GM12878 (cell line): Measurements from ENCODE around the gene CBX2. TPM values are rescaled to one million over a fixed set of nuclear protein-coding genes. Genes with fewer than 3 reads are reported as not detected.
A peak's percentile ranks its signal among the peaks of the same experiment; 100 is the strongest.

Source experiments
- ATAC-seq: fragments of 200-7000 bp; cut with Tn5 transposase; 3 replicates; pipeline ENCODE4 v1.9.1; 2020; ENCODE audit warnings: mild to moderate bottlenecking, moderate library complexity
- BruUV-seq: library from RNA; stranded (reverse); fragments of 400-500 nt; replicated peaks from 2 replicates; lab custom pipeline; 2021; lab: Mats Ljungman, UMichigan
- CTCF ChIA-PET: fragments of 300-600 bp; sonication (Branson Sonifier 250); formaldehyde crosslinking; extraction: SDS; loops from one replicate; lab custom pipeline; 2021; ENCODE audit warnings: inconsistent platforms; lab: Yijun Ruan, JAX
- POLR2A ChIA-PET: fragments of 350-600 bp; formaldehyde crosslinking; extraction: SDS; loops from one replicate; lab custom pipeline; 2021; ENCODE audit warnings: inconsistent platforms; lab: Charles Lee
- RAD21 ChIA-PET: fragments of 300-600 bp; sonication (Branson Sonifier 250); formaldehyde crosslinking; loops from one replicate; lab custom pipeline; 2023; ENCODE audit warnings: antibody characterized with exemption; ENCODE audit not compliant: unreplicated experiment; lab: Charles Lee
- SMC1A ChIA-PET: fragments of 300-600 bp; sonication (Branson Sonifier 250); formaldehyde crosslinking; loops from one replicate; lab custom pipeline; 2023; ENCODE audit not compliant: unreplicated experiment, uncharacterized antibody; lab: Charles Lee
- DNase-seq: peaks from one replicate; pipeline ENCODE4 v3.0.0-alpha.2; 2011; ENCODE audit warnings: low read depth, low spot score
- FAIRE-seq: peaks from 3 replicates; lab custom pipeline; 2011; peaks lifted over from hg19 to GRCh38; lab: Jason Lieb, UNC
- H2AFZ ChIP-seq: 2 replicates; pipeline ENCODE4 v1.6.0; 2011; ENCODE audit warnings: low read depth, low read length, control low read depth; ENCODE audit not compliant: control insufficient read depth
- H3K27ac ChIP-seq: 2 replicates; pipeline ENCODE4 v1.5.1; 2011; ENCODE audit warnings: control low read depth; ENCODE audit not compliant: control insufficient read depth, insufficient read depth
- H3K27me3 ChIP-seq, 2 experiments: replicated peaks in 1 of 2; 2 replicates each; pipeline versions ENCODE4 v1.6.0 to v1.6.1; 2011; ENCODE audit warnings: low read length in 1 of 2; ENCODE audit not compliant: control insufficient read depth in 2 of 2, insufficient read depth in 2 of 2
- H3K36me3 ChIP-seq, 2 experiments: 2 replicates each; pipeline ENCODE4 v1.5.1; 2011; ENCODE audit warnings: low read length in 1 of 2; ENCODE audit not compliant: control insufficient read depth in 2 of 2, insufficient read depth in 2 of 2
- H3K4me1 ChIP-seq: 2 replicates; pipeline ENCODE4 v1.6.1; 2011; ENCODE audit warnings: mild to moderate bottlenecking, low read length, moderate library complexity, mixed read lengths; ENCODE audit not compliant: control insufficient read depth, insufficient read depth
- H3K4me2 ChIP-seq: 2 replicates; pipeline ENCODE4 v1.6.0; 2011; ENCODE audit warnings: control low read depth; ENCODE audit not compliant: control insufficient read depth, insufficient read depth
- H3K4me3 ChIP-seq: fragments of 200-600 bp; sonication (generic); 2 replicates; pipeline ENCODE4 v1.5.1; 2016
- H3K79me2 ChIP-seq: 2 replicates; pipeline ENCODE4 v1.6.0; 2011; ENCODE audit warnings: low read length; ENCODE audit not compliant: control insufficient read depth, insufficient read depth
- H3K9ac ChIP-seq: 2 replicates; pipeline ENCODE4 v1.8.0; 2011; ENCODE audit warnings: low read length, control low read depth, mixed read lengths; ENCODE audit not compliant: control insufficient read depth, insufficient read depth
- H3K9me3 ChIP-seq: replicated peaks from 3 replicates; pipeline ENCODE4 v1.5.1; 2011; ENCODE audit warnings: mild to moderate bottlenecking, low read length; ENCODE audit not compliant: control insufficient read depth, insufficient read depth
- H4K20me1 ChIP-seq: 2 replicates; pipeline ENCODE4 v1.6.0; 2011; ENCODE audit not compliant: control insufficient read depth, insufficient read depth
- EZH2 ChIP-seq: IDR thresholded peaks from 2 replicates; pipeline ENCODE4 v1.6.1; 2012; ENCODE audit warnings: low read depth, mild to moderate bottlenecking, control low read depth, inconsistent platforms, low read length, borderline replicate concordance; ENCODE audit not compliant: control insufficient read depth
- FOXK2 ChIP-seq: fragments of 450-650 bp; IDR thresholded peaks from 2 replicates; pipeline ENCODE4 v1.6.1; 2017; ENCODE audit warnings: mild to moderate bottlenecking, moderate library complexity
- KDM1A ChIP-seq: fragments of 200-600 bp; sonication (generic); IDR thresholded peaks from 2 replicates; pipeline ENCODE4 v1.6.1; 2016; ENCODE audit warnings: borderline replicate concordance
- MTA3 ChIP-seq: IDR thresholded peaks from 2 replicates; pipeline ENCODE4 v1.6.1; 2012; ENCODE audit warnings: low read length, inconsistent platforms, borderline replicate concordance
- PAX8 ChIP-seq: fragments of 450-650 bp; IDR thresholded peaks from 2 replicates; pipeline ENCODE4 v1.6.1; 2017; ENCODE audit warnings: mild to moderate bottlenecking, moderate library complexity
- SRF ChIP-seq, 2 experiments: IDR thresholded peaks; 2 replicates each; pipeline ENCODE4 v1.6.1; 2011; ENCODE audit warnings: low read depth in 2 of 2, low read length in 2 of 2, mild to moderate bottlenecking in 1 of 2, moderate library complexity in 1 of 2
- ZNF274 ChIP-seq: IDR thresholded peaks from one replicate; pipeline ENCODE4 v1.8.0; 2011; ENCODE audit not compliant: insufficient read length, insufficient read depth
- WGBS: methylation state at CpG from one replicate; pipeline ENCODE4 v1.1.6; 2016; ENCODE audit warnings: low lambda C conversion rate; ENCODE audit not compliant: insufficient replicate concordance, insufficient coverage; ENCODE audit errors: missing lambda C conversion rate; 5-methylcytosine and 5-hydroxymethylcytosine counted together
- in situ Hi-C: fragments of 300-500 bp; cut with MboI; formaldehyde crosslinking; loops from 9 replicates; pipeline ENCODE4 v1.14.3; 2018; ENCODE audit warnings: mixed read lengths
- intact Hi-C: fragments of 100-400 bp; cut with micrococcal nuclease; formaldehyde crosslinking; loops from one replicate; pipeline ENCODE4 v1.14.2; 2022; ENCODE audit not compliant: unreplicated experiment
- polyA plus RNA-seq, 11 experiments: library from polyadenylated mRNA; depleted of rRNA in 4 of 11; unstranded in 6 of 11; stranded (reverse) in 5 of 11; fragments of >200 nt; fragmentation: Nextera tagmentation in 4 of 11; fragmentation: Illumina TruSeq in 1 of 11; extraction: Ambion mirVana in 4 of 11; extraction: Trizol in 1 of 11; gene quantifications; 1 replicate in 1 of 11; 2 replicates in 10 of 11; pipeline versions ENCODE4 v1.2.1 to v1.2.3, GENCODE V29; 2011 to 2016; ENCODE audit warnings: inconsistent platforms in 2 of 11, missing spikeins in 2 of 11, low read depth in 1 of 11
- total RNA-seq, 4 experiments: library from RNA; depleted of rRNA in 3 of 4; stranded (reverse); fragments of >200 nt in 3 of 4; fragmentation: Illumina TruSeq in 1 of 4; extraction: Trizol in 1 of 4; gene quantifications; 2 replicates each; pipeline versions ENCODE4 v1.2.1 to v1.2.3, GENCODE V29; 2013 to 2021
- TF ChIP-seq, protein P1 (sequence below): fragments of 450-650 bp; IDR thresholded peaks from 2 replicates; pipeline ENCODE4 v1.6.1; 2017; ENCODE audit warnings: mild to moderate bottlenecking, moderate library complexity
- TF ChIP-seq, protein P2 (sequence below): IDR thresholded peaks from 2 replicates; pipeline ENCODE4 v1.6.1; 2012; ENCODE audit warnings: low read length, inconsistent platforms
- TF ChIP-seq, protein P3 (sequence below): IDR thresholded peaks from 2 replicates; pipeline ENCODE4 v1.6.1; 2011; ENCODE audit warnings: borderline replicate concordance, low read depth, mild to moderate bottlenecking, moderate library complexity, mixed read lengths, low read length; ENCODE audit not compliant: insufficient read depth; ENCODE audit errors: extremely low read length

CBX2 gene
- total and polyA plus RNA-seq, 10 of the 15 experiments (the other 5 are each of a cell fraction or from before 2014, with no cell fraction given): 0.35 to 7.5 (median 4.2) TPM

DNA sequence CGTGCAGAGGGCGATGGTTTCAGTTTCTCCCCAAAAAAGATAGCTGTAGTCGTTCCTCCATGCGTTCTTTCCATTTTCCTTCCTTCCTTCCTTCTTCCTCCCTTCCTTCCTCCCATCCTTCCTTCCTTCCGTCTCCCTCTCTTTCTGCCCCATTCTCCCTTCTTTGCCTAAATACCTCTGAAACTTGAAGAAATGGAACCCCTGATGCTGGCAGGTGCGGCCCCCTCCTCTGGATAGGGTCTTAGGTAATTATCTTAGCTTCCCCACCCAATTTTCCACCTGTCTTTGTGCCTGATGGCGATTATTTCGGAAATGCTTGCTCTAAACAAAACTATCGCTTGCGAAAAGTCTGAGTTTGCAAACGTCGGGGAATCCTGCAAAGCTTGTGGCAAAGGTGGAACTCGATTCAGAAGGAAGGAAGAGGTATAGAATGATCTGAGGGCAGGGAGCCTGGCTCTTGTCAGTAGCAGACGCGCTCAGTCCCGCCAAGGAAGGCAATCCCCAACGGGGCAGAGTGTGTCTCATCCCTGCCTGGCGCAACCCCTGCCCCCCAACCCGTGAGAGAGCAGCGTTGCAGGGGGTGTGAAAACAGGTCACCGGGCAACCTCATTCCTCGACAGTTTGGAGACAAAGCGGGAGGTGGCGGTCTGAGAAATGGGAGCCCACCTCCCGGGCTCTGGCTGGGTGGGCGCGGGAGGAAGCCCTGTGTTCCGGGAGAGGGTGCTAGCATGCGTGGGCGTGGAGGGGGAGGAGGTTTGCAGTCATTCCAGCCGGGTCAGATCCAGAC is 21.8 kb downstream of the CBX2 start (continued):
- TF ChIP-seq, protein P1, sequence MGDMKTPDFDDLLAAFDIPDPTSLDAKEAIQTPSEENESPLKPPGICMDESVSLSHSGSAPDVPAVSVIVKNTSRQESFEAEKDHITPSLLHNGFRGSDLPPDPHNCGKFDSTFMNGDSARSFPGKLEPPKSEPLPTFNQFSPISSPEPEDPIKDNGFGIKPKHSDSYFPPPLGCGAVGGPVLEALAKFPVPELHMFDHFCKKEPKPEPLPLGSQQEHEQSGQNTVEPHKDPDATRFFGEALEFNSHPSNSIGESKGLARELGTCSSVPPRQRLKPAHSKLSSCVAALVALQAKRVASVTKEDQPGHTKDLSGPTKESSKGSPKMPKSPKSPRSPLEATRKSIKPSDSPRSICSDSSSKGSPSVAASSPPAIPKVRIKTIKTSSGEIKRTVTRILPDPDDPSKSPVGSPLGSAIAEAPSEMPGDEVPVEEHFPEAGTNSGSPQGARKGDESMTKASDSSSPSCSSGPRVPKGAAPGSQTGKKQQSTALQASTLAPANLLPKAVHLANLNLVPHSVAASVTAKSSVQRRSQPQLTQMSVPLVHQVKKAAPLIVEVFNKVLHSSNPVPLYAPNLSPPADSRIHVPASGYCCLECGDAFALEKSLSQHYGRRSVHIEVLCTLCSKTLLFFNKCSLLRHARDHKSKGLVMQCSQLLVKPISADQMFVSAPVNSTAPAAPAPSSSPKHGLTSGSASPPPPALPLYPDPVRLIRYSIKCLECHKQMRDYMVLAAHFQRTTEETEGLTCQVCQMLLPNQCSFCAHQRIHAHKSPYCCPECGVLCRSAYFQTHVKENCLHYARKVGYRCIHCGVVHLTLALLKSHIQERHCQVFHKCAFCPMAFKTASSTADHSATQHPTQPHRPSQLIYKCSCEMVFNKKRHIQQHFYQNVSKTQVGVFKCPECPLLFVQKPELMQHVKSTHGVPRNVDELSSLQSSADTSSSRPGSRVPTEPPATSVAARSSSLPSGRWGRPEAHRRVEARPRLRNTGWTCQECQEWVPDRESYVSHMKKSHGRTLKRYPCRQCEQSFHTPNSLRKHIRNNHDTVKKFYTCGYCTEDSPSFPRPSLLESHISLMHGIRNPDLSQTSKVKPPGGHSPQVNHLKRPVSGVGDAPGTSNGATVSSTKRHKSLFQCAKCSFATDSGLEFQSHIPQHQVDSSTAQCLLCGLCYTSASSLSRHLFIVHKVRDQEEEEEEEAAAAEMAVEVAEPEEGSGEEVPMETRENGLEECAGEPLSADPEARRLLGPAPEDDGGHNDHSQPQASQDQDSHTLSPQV: no peak

DNA sequence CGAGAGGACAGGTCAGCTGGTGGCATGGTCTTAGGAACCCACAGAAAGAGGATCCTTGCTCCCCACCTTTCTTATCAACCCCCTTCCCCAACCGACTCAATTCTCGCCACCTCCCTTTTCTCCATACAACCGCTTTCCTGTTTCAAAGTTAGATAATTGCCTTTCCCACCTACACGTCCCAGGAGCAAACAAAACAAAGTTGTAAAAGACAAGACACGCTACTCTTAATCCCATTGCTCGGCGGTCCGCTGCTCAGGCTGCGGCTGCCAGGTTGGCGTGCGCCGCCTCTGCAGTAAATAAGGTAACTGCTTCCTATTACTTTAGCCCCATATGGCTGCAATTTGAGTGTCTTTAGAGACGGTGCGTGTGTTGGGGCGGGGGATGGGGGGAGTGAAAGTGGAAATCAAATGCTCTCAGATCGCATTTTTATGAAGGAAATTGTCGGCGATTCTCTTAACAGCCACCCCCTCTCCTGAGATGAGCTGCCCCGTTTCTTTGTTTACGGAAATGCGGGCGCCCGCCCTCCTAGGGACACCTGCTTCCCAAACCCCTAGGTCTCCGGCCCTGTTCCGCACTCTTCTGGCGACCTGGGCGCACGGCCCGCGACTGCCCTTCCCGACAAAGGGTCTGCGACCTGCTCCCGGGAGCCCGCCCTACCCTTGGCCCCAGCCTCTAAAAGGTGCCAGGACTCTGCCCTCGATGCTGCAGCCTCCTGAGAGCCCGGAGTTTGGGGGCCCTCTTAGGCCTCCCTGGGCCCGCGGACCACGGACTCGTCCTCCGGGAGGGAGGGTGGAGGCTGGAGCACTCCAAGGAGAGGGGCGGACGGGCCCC is 22.6 kb downstream of the CBX2 start:
- DNase-seq (no peak), ATAC-seq (peak; percentile 14; the same call in 1 of the 3 replicates), FAIRE-seq (peak; percentile 27)
- 5% methylated on average over 42 of the region's 44 CpGs for WGBS
- peak overlapping the region; percentile 12; the same call in 1 of the 2 replicates for H3K4me3 ChIP-seq
- no peaks in the 10 kb centered on the region for H3K79me2 ChIP-seq
- no peaks in the 10 kb centered on the region; the same call in 2 of the 3 replicates for H3K9me3 ChIP-seq
- CTCF ChIA-PET: no interaction called here
- peak overlapping the region; percentile 71 for H2AFZ ChIP-seq
- intact Hi-C loops: loop anchor here (5.0 kb wide), 1 partner anchor 37 kb away; the partner anchor contains the start of gene CBX4
- SMC1A ChIA-PET: no interaction called here
- H3K27me3 ChIP-seq: peaks cover 18 to 47% of the 10 kb centered on the region in 2 experiments
- peaks cover 51% of the 10 kb centered on the region for H3K4me1 ChIP-seq
- peak overlapping the region; percentile 69 for H3K4me2 ChIP-seq
- POLR2A ChIA-PET: no interaction called here
- no peaks in the 10 kb centered on the region for H4K20me1 ChIP-seq
- in situ Hi-C loops: no loop called here
- no peaks in the 10 kb centered on the region for H3K36me3 ChIP-seq
- RAD21 ChIA-PET: no interaction called here
- H3K27ac ChIP-seq: no peak overlapping the region
- BruUV-seq: no TSS peak
- H3K9ac ChIP-seq: no peak overlapping the region
- TF ChIP-seq, protein P2, sequence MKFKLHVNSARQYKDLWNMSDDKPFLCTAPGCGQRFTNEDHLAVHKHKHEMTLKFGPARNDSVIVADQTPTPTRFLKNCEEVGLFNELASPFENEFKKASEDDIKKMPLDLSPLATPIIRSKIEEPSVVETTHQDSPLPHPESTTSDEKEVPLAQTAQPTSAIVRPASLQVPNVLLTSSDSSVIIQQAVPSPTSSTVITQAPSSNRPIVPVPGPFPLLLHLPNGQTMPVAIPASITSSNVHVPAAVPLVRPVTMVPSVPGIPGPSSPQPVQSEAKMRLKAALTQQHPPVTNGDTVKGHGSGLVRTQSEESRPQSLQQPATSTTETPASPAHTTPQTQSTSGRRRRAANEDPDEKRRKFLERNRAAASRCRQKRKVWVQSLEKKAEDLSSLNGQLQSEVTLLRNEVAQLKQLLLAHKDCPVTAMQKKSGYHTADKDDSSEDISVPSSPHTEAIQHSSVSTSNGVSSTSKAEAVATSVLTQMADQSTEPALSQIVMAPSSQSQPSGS: no peak
- TF ChIP-seq ZNF274: no peak
- TF ChIP-seq SRF (IDR thresholded peaks at IDR 0.05; ENCODE audit: low read depth in 2 of 2, low read length in 2 of 2): peak; percentile 51 to 97
- no peak for TF ChIP-seq PAX8
- TF ChIP-seq KDM1A: no peak
- TF ChIP-seq MTA3: no peak
- TF ChIP-seq, protein P3, sequence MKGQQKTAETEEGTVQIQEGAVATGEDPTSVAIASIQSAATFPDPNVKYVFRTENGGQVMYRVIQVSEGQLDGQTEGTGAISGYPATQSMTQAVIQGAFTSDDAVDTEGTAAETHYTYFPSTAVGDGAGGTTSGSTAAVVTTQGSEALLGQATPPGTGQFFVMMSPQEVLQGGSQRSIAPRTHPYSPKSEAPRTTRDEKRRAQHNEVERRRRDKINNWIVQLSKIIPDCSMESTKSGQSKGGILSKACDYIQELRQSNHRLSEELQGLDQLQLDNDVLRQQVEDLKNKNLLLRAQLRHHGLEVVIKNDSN: no peak
- 0 out of 2 replicates have a peak, but pooled peaks have one; percentile 86 for TF ChIP-seq EZH2
- peak; percentile 89 for TF ChIP-seq FOXK2
